Right lobe of liver (tissue), 4 donors: ENCODE results near the gene DDX21.

Experiments
- CTCF ChIP-seq, 4 donors: fragments of 200-600 bp in 3 of 4; fragments of 450-650 bp in 1 of 4; IDR thresholded peaks; one replicate each; pipeline versions ENCODE4 v1.5.1 to v1.8.0; 2016 to 2022; ENCODE audit warnings: antibody characterized with exemption in 4 of 4, mild to moderate bottlenecking in 2 of 4
- POLR2A ChIP-seq: fragments of 450-650 bp; IDR thresholded peaks from one replicate; pipeline ENCODE4 v1.6.1; 2017; ENCODE audit warnings: antibody characterized with exemption, mild to moderate bottlenecking
- donor health status: DM: no; HTN: no; CAD: no.
- donor health status: DM: no; HTN: no; CAD: no.
- donor health status: DM: no; HTN: yes; CAD: no.

- TF ChIP-seq CTCF (IDR thresholded peaks at IDR 0.05) (no peak), POLR2A (no peak)
These were observed 31.6 kb downstream of the DDX21 start for GRCh38 chr10:68987611-68988010.
